MM.1S (cell line): ENCODE measurements around the gene SLC25A6.

Experiments used
- CTCF ChIP-seq: fragments of 300-600 bp; sonication (generic); IDR thresholded peaks from 2 replicates; pipeline ENCODE4 v1.5.1; 2016; ENCODE audit warnings: antibody characterized with exemption, low read length, mixed read lengths
- EZH2 ChIP-seq: fragments of 300-600 bp; sonication (generic); optimal IDR thresholded peaks from 2 replicates; pipeline ENCODE3; 2017; ENCODE audit warnings: low read depth, mild to moderate bottlenecking, antibody characterized with exemption, low read length, mixed read lengths

- TF ChIP-seq CTCF (no peak), EZH2 (no peak)
Observed at GRCh38 chrX:1368385-1368698, 23.6 kb downstream of the SLC25A6 start.
